WTC11 (cell line): ENCODE results near the gene PLEKHA6. TPM values are rescaled to one million over a fixed set of nuclear protein-coding genes. Genes with fewer than 3 reads are reported as not detected.

Experiments
- ATAC-seq: fragments of 200-7000 bp; cut with Tn5 transposase; 2 replicates; pipeline ENCODE4 v1.10.0; 2021; ENCODE audit warnings: mild to moderate bottlenecking, moderate library complexity
- CTCF ChIA-PET: fragments of 300-600 bp; sonication (Branson Sonifier 250); formaldehyde crosslinking; loops from one replicate; lab custom pipeline; 2021; ENCODE audit warnings: antibody characterized with exemption; lab: Charles Lee
- POLR2A ChIA-PET: fragments of 350-600 bp; sonication (Branson Sonifier 250); formaldehyde crosslinking; loops from one replicate; lab custom pipeline; 2021; ENCODE audit warnings: antibody characterized with exemption; lab: Charles Lee
- DNase-seq: peaks from one replicate; pipeline ENCODE4 v3.0.0; 2021; ENCODE audit warnings: low spot score
- H3K27ac Mint-ChIP-seq: 2 replicates; pipeline ENCODE4 v1.8.0; 2021; ENCODE audit warnings: mixed read lengths
- H3K27me3 Mint-ChIP-seq: 2 replicates; pipeline ENCODE4 v1.8.0; 2021; ENCODE audit warnings: low read depth, mild to moderate bottlenecking, moderate library complexity, mixed read lengths
- H3K36me3 Mint-ChIP-seq: 2 replicates; pipeline ENCODE4 v1.8.0; 2021; ENCODE audit warnings: mixed read lengths
- H3K4me1 Mint-ChIP-seq: 2 replicates; pipeline ENCODE4 v1.8.0; 2022; ENCODE audit warnings: mixed read lengths
- H3K4me3 Mint-ChIP-seq: 2 replicates; pipeline ENCODE4 v1.8.0; 2021; ENCODE audit warnings: mild to moderate bottlenecking, moderate library complexity, mixed read lengths
- H3K9me3 Mint-ChIP-seq: 2 replicates; pipeline ENCODE4 v1.8.0; 2021; ENCODE audit warnings: mixed read lengths
- CBFB ChIP-seq: sonication (generic); formaldehyde crosslinking; IDR thresholded peaks from 2 replicates; pipeline ENCODE4 v1.8.1; 2022; ENCODE audit warnings: mild to moderate bottlenecking, low read depth, missing genetic modification reagents
- CREM ChIP-seq: sonication (generic); formaldehyde crosslinking; IDR thresholded peaks from 2 replicates; pipeline ENCODE4 v1.8.1; 2022; ENCODE audit warnings: mild to moderate bottlenecking, missing genetic modification reagents, moderate library complexity
- ESRRA ChIP-seq: sonication (generic); formaldehyde crosslinking; IDR thresholded peaks from 2 replicates; pipeline ENCODE4 v1.8.1; 2022; ENCODE audit warnings: mild to moderate bottlenecking, missing genetic modification reagents, borderline replicate concordance
- FOXK1 ChIP-seq: sonication (generic); formaldehyde crosslinking; IDR thresholded peaks from 2 replicates; pipeline ENCODE4 v1.8.0; 2022; ENCODE audit warnings: mild to moderate bottlenecking, moderate library complexity, missing genetic modification reagents
- JAZF1 ChIP-seq: fragments of 250-450 bp; sonication (Bioruptor Pico); IDR thresholded peaks from 2 replicates; pipeline ENCODE4 v1.9.0; 2021; ENCODE audit warnings: moderate library complexity, mild to moderate bottlenecking, inconsistent platforms
- MYBL2 ChIP-seq: sonication (generic); formaldehyde crosslinking; IDR thresholded peaks from 2 replicates; pipeline ENCODE4 v1.8.1; 2023; ENCODE audit warnings: mild to moderate bottlenecking, moderate library complexity, missing genetic modification reagents
- NFE2L1 ChIP-seq: sonication (generic); formaldehyde crosslinking; IDR thresholded peaks from 2 replicates; pipeline ENCODE4 v1.8.1; 2023; ENCODE audit warnings: missing genetic modification reagents
- NR2C2 ChIP-seq: sonication (generic); formaldehyde crosslinking; IDR thresholded peaks from 2 replicates; pipeline ENCODE4 v1.8.0; 2022; ENCODE audit warnings: mild to moderate bottlenecking, missing genetic modification reagents
- NR3C1 ChIP-seq: sonication (generic); formaldehyde crosslinking; conservative IDR thresholded peaks from 2 replicates; pipeline ENCODE4 v1.8.1; 2023; ENCODE audit warnings: low read depth, mild to moderate bottlenecking, missing genetic modification reagents
- PRRX2 ChIP-seq: fragments of 250-450 bp; sonication (Bioruptor Pico); IDR thresholded peaks from 2 replicates; pipeline ENCODE4 v1.8.0; 2021; ENCODE audit warnings: mild to moderate bottlenecking
- TEAD1 ChIP-seq: sonication (generic); formaldehyde crosslinking; IDR thresholded peaks from 2 replicates; pipeline ENCODE4 v1.8.0; 2022; ENCODE audit warnings: mild to moderate bottlenecking, missing genetic modification reagents
- TEAD4 ChIP-seq: sonication (generic); formaldehyde crosslinking; IDR thresholded peaks from 2 replicates; pipeline ENCODE4 v1.8.0; 2022; ENCODE audit warnings: mild to moderate bottlenecking, missing genetic modification reagents
- ZBTB21 ChIP-seq: sonication (generic); formaldehyde crosslinking; IDR thresholded peaks from 2 replicates; pipeline ENCODE4 v1.8.1; 2023; ENCODE audit warnings: mild to moderate bottlenecking, missing genetic modification reagents, borderline replicate concordance
- ZNF121 ChIP-seq: sonication (generic); formaldehyde crosslinking; IDR thresholded peaks from 2 replicates; pipeline ENCODE4 v1.8.0; 2023; ENCODE audit warnings: missing genetic modification reagents
- total RNA-seq: library from RNA; stranded (reverse); gene quantifications from 3 replicates; pipeline ENCODE4 v1.2.3, GENCODE V29; 2021
- TF ChIP-seq, protein P1 (sequence below): sonication (generic); formaldehyde crosslinking; IDR thresholded peaks from 2 replicates; pipeline ENCODE4 v1.8.0; 2023; ENCODE audit warnings: missing genetic modification reagents, mild to moderate bottlenecking, borderline replicate concordance
- TF ChIP-seq, protein P2 (sequence below): fragments of 250-450 bp; sonication (Bioruptor Pico); IDR thresholded peaks from 2 replicates; pipeline ENCODE4 v1.9.0; 2021; ENCODE audit warnings: moderate library complexity, mild to moderate bottlenecking, inconsistent platforms, borderline replicate concordance
- TF ChIP-seq, protein P3 (sequence below): sonication (generic); formaldehyde crosslinking; IDR thresholded peaks from 2 replicates; pipeline ENCODE4 v1.8.1; 2022; ENCODE audit warnings: missing genetic modification reagents, borderline replicate concordance
- TF ChIP-seq, protein P4 (sequence below): sonication (generic); formaldehyde crosslinking; IDR thresholded peaks from 2 replicates; pipeline ENCODE4 v1.8.0; 2023; ENCODE audit warnings: missing genetic modification reagents
- TF ChIP-seq, protein P5 (sequence below): sonication (generic); formaldehyde crosslinking; IDR thresholded peaks from 2 replicates; pipeline ENCODE4 v1.8.1; 2023; ENCODE audit warnings: mild to moderate bottlenecking, missing genetic modification reagents
- TF ChIP-seq, protein P6 (sequence below): fragments of 200-600 bp; IDR thresholded peaks from 2 replicates; pipeline ENCODE4 v1.8.0; 2022; ENCODE audit warnings: antibody characterized with exemption

The PLEKHA6 gene
- total RNA-seq, 1 experiment from 2014 or later = 11.6 TPM

DNA sequence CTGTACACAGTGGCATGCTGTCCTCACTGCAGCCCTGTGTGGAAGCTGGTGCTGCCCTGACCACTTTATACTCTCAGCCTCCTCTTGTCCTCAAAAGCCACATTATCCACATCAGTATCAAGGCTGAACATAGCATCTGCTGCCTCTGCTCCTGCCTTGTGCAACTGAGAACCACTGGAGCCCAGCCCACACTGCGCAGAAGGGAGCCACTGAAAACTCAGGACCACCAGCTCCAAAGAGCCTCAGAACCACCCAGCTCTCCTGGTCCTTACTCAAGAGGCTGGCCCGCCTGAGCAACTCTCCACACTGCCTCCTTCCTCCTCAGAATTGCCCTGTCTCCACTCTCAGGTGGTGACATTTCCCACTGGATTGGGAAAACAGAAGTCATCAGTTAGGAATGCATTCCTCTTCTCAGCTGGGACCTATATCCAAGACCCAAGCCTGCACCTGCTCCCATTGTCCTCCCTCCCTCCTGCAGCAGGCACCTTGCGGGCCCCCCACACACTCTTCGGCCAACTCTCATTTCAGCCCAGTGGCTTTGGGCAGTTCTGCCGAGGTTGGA, 156.4 kb downstream of the PLEKHA6 start (continued):
- TF ChIP-seq FOXK1 (CRISPR knock-in tag) (no peak), PRRX2 (CRISPR knock-in tag) (no peak), NR3C1 (CRISPR knock-in tag) (no peak), TEAD4 (CRISPR knock-in tag) (no peak)
- TF ChIP-seq, protein P1, sequence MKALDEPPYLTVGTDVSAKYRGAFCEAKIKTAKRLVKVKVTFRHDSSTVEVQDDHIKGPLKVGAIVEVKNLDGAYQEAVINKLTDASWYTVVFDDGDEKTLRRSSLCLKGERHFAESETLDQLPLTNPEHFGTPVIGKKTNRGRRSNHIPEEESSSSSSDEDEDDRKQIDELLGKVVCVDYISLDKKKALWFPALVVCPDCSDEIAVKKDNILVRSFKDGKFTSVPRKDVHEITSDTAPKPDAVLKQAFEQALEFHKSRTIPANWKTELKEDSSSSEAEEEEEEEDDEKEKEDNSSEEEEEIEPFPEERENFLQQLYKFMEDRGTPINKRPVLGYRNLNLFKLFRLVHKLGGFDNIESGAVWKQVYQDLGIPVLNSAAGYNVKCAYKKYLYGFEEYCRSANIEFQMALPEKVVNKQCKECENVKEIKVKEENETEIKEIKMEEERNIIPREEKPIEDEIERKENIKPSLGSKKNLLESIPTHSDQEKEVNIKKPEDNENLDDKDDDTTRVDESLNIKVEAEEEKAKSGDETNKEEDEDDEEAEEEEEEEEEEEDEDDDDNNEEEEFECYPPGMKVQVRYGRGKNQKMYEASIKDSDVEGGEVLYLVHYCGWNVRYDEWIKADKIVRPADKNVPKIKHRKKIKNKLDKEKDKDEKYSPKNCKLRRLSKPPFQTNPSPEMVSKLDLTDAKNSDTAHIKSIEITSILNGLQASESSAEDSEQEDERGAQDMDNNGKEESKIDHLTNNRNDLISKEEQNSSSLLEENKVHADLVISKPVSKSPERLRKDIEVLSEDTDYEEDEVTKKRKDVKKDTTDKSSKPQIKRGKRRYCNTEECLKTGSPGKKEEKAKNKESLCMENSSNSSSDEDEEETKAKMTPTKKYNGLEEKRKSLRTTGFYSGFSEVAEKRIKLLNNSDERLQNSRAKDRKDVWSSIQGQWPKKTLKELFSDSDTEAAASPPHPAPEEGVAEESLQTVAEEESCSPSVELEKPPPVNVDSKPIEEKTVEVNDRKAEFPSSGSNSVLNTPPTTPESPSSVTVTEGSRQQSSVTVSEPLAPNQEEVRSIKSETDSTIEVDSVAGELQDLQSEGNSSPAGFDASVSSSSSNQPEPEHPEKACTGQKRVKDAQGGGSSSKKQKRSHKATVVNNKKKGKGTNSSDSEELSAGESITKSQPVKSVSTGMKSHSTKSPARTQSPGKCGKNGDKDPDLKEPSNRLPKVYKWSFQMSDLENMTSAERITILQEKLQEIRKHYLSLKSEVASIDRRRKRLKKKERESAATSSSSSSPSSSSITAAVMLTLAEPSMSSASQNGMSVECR (CRISPR knock-in tag) = no peak
- TF ChIP-seq, protein P2, sequence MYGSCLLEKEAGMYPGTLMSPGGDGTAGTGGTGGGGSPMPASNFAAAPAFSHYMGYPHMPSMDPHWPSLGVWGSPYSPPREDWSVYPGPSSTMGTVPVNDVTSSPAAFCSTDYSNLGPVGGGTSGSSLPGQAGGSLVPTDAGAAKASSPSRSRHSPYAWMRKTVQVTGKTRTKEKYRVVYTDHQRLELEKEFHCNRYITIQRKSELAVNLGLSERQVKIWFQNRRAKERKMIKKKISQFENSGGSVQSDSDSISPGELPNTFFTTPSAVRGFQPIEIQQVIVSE (CRISPR knock-in tag) = no peak
- TF ChIP-seq, all 79 proteins: peak for 0

DNA sequence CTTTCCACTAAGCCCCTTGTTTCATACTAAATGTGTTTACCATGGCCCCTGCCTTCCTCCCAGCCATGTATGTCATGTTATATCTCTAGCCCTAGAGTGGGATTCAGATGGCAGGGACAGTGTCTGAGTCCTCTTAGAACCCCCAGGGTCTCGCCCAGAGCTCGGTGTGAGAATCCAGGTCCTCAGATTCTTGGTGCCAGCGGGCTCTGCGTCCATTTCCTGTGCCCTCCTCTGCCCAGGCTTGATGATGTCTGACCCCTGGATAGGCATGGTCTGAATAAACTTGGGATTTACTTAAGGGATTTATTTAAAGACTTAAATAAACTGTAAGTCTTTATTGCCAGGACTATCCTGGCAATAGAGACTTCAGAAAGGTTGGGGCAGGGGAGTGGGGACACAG, 157.2 kb downstream of the PLEKHA6 start:
- TF ChIP-seq MYBL2 (CRISPR knock-in tag) (no peak), TEAD1 (CRISPR knock-in tag) (no peak), CBFB (no peak), ZBTB21 (CRISPR knock-in tag) (no peak), NFE2L1 (CRISPR knock-in tag) (no peak), CREM (no peak), ZNF121 (CRISPR knock-in tag) (no peak), ESRRA (CRISPR knock-in tag) (no peak), JAZF1 (no peak), NR2C2 (CRISPR knock-in tag) (no peak)
- TF ChIP-seq, protein P3, sequence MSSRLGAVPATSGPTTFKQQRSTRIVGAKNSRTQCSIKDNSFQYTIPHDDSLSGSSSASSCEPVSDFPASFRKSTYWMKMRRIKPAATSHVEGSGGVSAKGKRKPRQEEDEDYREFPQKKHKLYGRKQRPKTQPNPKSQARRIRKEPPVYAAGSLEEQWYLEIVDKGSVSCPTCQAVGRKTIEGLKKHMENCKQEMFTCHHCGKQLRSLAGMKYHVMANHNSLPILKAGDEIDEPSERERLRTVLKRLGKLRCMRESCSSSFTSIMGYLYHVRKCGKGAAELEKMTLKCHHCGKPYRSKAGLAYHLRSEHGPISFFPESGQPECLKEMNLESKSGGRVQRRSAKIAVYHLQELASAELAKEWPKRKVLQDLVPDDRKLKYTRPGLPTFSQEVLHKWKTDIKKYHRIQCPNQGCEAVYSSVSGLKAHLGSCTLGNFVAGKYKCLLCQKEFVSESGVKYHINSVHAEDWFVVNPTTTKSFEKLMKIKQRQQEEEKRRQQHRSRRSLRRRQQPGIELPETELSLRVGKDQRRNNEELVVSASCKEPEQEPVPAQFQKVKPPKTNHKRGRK (CRISPR knock-in tag) = no peak
- TF ChIP-seq, protein P4, sequence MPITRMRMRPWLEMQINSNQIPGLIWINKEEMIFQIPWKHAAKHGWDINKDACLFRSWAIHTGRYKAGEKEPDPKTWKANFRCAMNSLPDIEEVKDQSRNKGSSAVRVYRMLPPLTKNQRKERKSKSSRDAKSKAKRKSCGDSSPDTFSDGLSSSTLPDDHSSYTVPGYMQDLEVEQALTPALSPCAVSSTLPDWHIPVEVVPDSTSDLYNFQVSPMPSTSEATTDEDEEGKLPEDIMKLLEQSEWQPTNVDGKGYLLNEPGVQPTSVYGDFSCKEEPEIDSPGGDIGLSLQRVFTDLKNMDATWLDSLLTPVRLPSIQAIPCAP (CRISPR knock-in tag) = no peak
- TF ChIP-seq, protein P5, sequence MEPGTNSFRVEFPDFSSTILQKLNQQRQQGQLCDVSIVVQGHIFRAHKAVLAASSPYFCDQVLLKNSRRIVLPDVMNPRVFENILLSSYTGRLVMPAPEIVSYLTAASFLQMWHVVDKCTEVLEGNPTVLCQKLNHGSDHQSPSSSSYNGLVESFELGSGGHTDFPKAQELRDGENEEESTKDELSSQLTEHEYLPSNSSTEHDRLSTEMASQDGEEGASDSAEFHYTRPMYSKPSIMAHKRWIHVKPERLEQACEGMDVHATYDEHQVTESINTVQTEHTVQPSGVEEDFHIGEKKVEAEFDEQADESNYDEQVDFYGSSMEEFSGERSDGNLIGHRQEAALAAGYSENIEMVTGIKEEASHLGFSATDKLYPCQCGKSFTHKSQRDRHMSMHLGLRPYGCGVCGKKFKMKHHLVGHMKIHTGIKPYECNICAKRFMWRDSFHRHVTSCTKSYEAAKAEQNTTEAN (CRISPR knock-in tag) = no peak
- TF ChIP-seq, protein P6, sequence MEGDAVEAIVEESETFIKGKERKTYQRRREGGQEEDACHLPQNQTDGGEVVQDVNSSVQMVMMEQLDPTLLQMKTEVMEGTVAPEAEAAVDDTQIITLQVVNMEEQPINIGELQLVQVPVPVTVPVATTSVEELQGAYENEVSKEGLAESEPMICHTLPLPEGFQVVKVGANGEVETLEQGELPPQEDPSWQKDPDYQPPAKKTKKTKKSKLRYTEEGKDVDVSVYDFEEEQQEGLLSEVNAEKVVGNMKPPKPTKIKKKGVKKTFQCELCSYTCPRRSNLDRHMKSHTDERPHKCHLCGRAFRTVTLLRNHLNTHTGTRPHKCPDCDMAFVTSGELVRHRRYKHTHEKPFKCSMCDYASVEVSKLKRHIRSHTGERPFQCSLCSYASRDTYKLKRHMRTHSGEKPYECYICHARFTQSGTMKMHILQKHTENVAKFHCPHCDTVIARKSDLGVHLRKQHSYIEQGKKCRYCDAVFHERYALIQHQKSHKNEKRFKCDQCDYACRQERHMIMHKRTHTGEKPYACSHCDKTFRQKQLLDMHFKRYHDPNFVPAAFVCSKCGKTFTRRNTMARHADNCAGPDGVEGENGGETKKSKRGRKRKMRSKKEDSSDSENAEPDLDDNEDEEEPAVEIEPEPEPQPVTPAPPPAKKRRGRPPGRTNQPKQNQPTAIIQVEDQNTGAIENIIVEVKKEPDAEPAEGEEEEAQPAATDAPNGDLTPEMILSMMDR = no peak
- TF ChIP-seq, protein P2 (CRISPR knock-in tag) = no peak
- Mint-ChIP-seq H3K27me3 (no peaks in the 10 kb centered on the region; the same call in 1 of the 2 replicates), H3K9me3 (no peaks in the 10 kb centered on the region), H3K4me1 (peaks cover 8% of the 10 kb centered on the region), H3K36me3 (no peaks in the 10 kb centered on the region), H3K27ac (no peak overlapping the region), H3K4me3 (no peak overlapping the region)
- ChIA-PET POLR2A (no interaction called here), CTCF (interaction anchor here (1.4 to 6.0 kb wide), 2 partner anchors 12 to 37 kb away, joined by 5 to 159 read pairs; partner anchors contain the start of genes GOLT1A and REN)
- DNase-seq = no peak
- ATAC-seq = no peak
